GM18870 (cell line): ENCODE data around the gene SURF2.
"Not testable (repeated sequence)": the region's sequence is repeated elsewhere in the genome, so short reads cannot be mapped to it uniquely, and the experiment has no call there.

Source experiments
- ATAC-seq: cut with Tn5 transposase; IDR thresholded peaks from one replicate; pipeline ENCODE4 v1.9.1; 2021; ENCODE audit warnings: moderate library complexity; ENCODE audit not compliant: unreplicated experiment

SURF2 gene

GRCh38 chr9:133375724-133376654 is 19.6 kb downstream of the SURF2 start, which contains the start of the genes STKLD1 and SURF4:
Gene STKLD1 (plus strand): TSS chr9:133376366. CDS start chr9:133376474, 108 bp downstream.
Gene SURF4 (minus strand): TSS chr9:133376060. CDS start chr9:133375969, 91 bp downstream.
- peak; percentile 63 for ATAC-seq

DNA sequence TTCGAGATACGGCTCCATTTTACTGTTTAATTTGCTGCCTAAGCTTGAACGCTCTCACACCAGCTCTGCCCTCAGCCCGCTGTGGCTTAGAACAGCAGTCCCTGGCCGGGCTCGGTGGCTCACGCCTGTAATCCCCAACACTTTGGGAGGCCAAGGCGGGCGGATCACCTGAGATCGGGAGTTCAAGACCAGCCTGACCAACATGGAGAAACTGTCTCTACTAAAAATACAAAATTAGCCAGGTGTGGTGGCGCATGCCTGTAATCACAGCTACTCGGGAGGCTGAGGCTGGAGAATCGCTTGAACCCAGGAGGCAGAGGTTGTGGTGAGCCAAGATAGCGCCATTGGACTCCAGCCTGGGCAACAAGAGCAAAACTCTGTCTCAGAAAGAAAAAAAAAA is 20.9 kb downstream of the SURF2 start:
- ATAC-seq = not testable (repeated sequence)

GRCh38 chr9:133377721-133378216 is 21.4 kb downstream of the SURF2 start:
- no peak for ATAC-seq

GRCh38 chr9:133378408-133378962 is 22.1 kb downstream of the SURF2 start:
- ATAC-seq = no peak

GRCh38 chr9:133379153-133380086 is 23.1 kb downstream of the SURF2 start:
- ATAC-seq = no peak

DNA sequence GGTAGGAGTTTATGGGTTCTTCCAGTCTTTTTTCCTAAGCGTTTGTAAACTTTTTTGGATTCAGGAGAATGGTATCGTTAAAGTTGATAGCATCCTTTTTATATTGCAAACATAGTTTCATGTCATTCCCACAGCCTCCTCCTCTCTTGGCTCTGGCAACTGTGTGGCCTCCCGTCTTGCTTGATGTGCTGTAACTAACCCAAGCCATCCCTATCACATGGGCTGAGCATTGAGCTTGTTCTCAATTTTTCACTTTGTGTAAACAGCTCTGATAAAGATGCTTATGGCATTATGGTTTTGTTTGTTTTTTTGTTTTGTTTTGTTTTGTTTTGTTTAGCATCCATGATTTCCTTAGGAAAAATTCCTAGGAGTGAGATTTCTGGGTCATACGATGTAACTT is 24.4 kb downstream of the SURF2 start:
- ATAC-seq = no peak

DNA sequence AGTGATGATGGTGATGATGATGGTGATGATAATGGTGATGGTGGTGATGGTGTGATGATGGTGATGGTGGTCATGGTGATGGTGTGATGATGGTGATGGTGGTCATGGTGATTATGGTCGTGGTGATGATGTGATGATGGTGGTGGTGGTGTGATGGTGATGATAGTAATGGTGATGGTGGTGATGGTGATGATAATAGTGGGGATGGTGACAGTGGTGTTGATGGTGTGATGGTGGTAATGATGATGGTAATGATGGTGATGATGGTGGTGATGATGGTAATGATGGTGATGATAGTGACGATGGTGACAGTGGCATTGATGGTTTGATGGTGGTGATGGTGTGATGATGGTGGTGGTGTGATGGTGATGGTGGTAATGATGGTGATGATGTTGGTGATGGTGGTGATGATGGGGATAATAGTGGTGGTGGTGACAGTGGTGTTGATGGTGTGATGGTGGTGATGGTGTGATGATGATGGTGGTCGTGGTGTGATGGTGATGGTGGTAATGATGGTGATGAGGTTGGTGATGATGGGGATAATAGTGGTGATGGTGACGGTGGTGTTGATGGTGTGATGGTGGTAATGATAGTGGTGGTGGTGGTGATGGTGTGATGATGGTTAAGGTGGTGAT is 26.3 kb downstream of the SURF2 start:
- no peak for ATAC-seq

- no peak for ATAC-seq
Observed at GRCh38 chr9:133383438-133383837, 27.1 kb downstream of the SURF2 start.

- no peak for ATAC-seq
Observed at GRCh38 chr9:133384736-133385321, 28.5 kb downstream of the SURF2 start.

DNA sequence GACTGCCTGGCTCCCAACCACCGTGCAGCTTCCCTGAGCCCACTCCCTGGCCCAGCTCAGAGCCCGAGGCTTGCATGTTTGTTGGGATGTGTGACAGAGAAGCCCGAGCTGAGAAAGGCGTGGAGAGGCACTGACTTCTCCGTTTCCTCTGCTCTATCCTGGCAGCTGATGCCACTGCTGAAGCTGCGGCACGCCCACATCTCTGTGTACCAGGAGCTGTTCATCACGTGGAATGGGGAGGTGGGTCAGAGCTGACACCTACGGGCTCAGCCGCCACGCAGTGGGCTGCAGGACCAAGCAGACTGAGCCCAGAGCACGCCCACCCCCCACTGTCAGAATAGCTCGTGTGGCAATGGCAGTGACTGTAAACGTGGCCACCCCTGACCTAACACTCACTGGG is 29.1 kb downstream of the SURF2 start:
- ATAC-seq = no peak

DNA sequence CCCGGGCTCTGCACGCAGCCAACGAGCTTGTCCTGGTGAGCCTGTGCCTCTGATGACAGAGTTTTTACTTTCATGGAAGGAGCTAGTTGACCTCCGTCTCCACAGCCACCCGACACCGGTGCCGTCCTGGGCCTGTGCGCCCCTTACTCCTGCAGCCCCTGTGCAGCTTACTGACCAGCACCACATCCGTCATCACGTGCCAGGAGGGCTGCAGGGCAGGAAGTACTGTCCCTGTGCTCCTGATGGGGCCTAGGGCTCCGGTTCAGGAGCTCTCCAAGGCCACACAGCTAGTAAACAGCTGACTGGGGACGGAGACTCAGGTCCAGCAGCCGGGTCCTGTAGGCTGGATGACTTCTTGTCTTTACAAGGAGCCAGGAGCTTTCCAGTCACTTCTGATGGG is 30.0 kb downstream of the SURF2 start:
- no peak for ATAC-seq

DNA sequence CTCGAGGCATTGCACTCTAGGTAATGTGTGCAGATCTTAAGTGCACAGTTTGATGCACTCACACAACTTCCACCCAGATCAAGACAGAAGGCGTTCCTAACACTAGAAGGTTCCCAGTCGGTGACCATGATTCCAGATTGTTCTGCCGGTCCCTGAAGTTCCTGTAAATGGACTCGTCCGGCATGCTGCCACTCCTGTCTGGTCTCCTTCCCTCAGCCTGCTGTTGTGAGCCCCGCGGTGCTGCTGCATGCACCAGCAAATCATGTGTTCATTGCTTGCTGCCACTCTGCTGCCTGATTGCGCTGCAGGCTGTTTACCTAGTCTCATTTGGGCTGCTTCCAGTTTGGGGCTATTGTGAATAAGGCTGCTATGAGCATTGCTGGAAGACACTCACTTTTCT is 31.3 kb downstream of the SURF2 start:
- no peak for ATAC-seq

- ATAC-seq = no peak
Observed at GRCh38 chr9:133389025-133389557, 32.7 kb downstream of the SURF2 start.

DNA sequence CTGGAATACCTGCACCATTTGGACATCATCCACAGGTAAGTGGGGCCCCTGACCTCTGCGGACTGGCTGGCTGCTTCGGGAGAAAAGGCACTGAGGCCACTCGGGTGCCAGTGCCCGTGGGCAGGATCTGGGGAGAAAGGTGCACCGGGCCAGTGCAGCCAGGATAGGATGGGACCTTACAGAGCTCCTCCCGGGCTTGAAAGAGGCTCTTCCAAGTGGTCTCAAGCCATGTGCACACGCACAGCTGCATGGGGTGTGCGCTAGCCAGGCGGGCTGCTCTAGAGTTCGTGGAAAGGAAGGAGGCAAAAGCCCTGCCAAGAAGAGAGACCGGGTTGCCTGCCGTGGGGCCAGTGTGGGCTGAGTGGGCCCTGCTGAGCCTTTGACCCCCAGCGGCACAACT is 33.2 kb downstream of the SURF2 start:
- ATAC-seq = no peak

DNA sequence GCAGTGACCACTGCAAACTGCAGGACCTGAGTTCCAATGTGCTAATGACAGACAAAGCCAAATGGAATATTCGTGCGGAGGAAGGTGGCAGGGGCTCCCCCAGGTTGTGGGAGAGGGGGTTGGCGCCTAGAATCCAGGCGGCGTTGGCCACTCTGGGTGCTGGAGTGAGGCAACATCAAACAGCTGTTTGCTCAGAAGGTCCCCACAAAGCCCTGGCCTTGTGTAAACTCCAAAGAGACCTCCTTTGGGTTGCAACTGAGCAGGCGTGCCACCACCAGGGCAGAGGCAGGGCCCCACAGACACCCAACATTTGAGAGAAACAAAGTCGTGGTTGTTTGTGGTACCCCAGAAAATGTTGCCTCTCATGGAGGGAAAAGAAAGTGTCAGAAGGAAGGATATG is 34.4 kb downstream of the SURF2 start:
- no peak for ATAC-seq

- ATAC-seq = not testable (repeated sequence)
Observed at GRCh38 chr9:133391449-133391848, 35.1 kb downstream of the SURF2 start.

DNA sequence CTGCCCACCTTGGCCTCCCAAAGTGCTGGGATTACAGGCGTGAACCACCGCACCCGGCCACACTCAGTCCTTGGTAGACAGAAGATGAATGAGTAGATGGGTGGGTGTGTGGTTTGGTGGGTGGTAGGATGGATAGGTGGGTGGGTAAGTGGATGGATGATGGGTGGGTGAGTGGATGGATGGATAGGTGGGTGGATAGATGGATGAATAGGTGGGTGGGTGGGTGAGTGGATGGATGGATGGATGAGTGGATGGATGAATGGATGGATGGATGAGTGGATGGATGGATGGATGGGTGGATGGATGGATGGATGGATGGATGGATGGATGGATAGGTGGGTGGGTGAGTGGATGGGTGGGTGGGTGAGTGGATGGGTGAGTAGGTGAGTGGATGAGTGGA is 36.0 kb downstream of the SURF2 start:
- not testable (repeated sequence) for ATAC-seq

- ATAC-seq = no peak
Observed at GRCh38 chr9:133393399-133393798, 37.0 kb downstream of the SURF2 start.

DNA sequence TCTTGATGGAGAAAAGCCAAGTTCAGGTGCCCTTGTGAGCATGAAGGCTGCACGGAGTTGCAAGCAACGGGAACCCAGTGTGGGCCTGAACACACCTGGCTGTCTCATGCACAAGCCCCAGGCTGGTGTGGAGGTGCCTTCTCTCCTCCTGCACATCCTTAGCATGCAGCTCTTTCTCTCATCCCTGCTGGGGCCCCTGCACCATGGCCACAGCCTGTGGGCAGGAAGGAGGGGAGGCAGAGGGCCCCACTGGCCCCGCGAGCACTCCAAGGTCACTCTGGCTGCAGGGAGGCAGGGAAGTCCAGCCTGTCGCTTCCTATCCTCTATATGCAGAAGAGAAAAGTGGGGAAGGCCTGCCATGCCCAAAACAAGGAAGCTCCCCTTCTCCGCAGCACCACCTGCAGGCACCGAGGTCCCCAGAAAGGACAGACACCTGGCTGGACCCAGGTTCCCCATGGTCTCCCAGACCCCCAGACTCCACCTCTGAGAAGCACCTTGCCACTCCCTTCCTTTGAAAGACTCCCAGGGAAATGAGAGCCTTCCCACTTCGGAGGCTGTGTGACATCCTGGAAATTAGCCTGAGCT is 38.4 kb downstream of the SURF2 start:
- ATAC-seq = no peak
